SK-N-SH (cell line): ENCODE results near the gene SON. TPM values are rescaled to one million over a fixed set of nuclear protein-coding genes. Genes with fewer than 3 reads are reported as not detected.

Experiments
- CTCF ChIA-PET: fragments of 300-600, 350-600 bp; formaldehyde crosslinking; extraction: SDS; loops from one replicate; lab custom pipeline; 2021; lab: Yijun Ruan, JAX
- POLR2A ChIA-PET: fragments of 350-600 bp; sonication (Branson Sonifier 250); formaldehyde crosslinking; extraction: SDS; loops from one replicate; lab custom pipeline; 2020; ENCODE audit warnings: antibody characterized with exemption, inconsistent platforms; lab: Yijun Ruan, JAX
- DNase-seq: peaks from one replicate; pipeline ENCODE4 v3.0.0; 2012
- H2AFZ ChIP-seq: fragments of 200-600 bp; sonication (generic); 2 replicates; pipeline ENCODE4 v1.8.1; 2016; ENCODE audit warnings: antibody characterized with exemption, mild to moderate bottlenecking, low read depth
- H3F3A ChIP-seq: fragments of 200-600 bp; sonication (generic); replicated peaks from 2 replicates; pipeline ENCODE3; 2016; ENCODE audit warnings: antibody characterized with exemption, mild to moderate bottlenecking; ENCODE audit not compliant: insufficient read depth
- H3K27ac ChIP-seq, 2 experiments: fragments of 200-500 bp in 1 of 2; fragments of 200-600 bp in 1 of 2; sonication (Bioruptor generic) in 1 of 2; sonication (generic), shearing (Covaris generic) in 1 of 2; 2 replicates each; pipeline versions ENCODE4 v1.5.1 to v1.6.1; 2014 to 2016; ENCODE audit warnings: low read depth in 2 of 2, inconsistent platforms in 1 of 2, low read length in 1 of 2, mild to moderate bottlenecking in 1 of 2, mixed read lengths in 1 of 2
- H3K27me3 ChIP-seq: fragments of 200-600 bp; sonication (generic), shearing (Covaris generic); 2 replicates; pipeline ENCODE4 v1.6.1; 2016; ENCODE audit warnings: mixed run types; ENCODE audit not compliant: insufficient read depth
- H3K36me3 ChIP-seq, 2 experiments: fragments of 200-500 bp in 1 of 2; fragments of 200-600 bp in 1 of 2; sonication (Bioruptor generic) in 1 of 2; sonication (generic) in 1 of 2; replicated peaks in 1 of 2; 2 replicates each; pipeline versions ENCODE3 to v1.5.1; 2014 to 2016; ENCODE audit warnings: low read length in 1 of 2, mild to moderate bottlenecking in 1 of 2; ENCODE audit not compliant: insufficient read depth in 2 of 2, control insufficient read depth in 1 of 2
- H3K4me1 ChIP-seq, 2 experiments: fragments of 200-500 bp in 1 of 2; fragments of 200-600 bp in 1 of 2; sonication (Bioruptor generic) in 1 of 2; sonication (generic), shearing (Covaris generic) in 1 of 2; 2 replicates each; pipeline versions ENCODE4 v1.5.1 to v1.6.1; 2014 to 2016; ENCODE audit warnings: low read depth in 1 of 2, low read length in 1 of 2, mixed run types in 1 of 2; ENCODE audit not compliant: insufficient read depth in 2 of 2, control insufficient read depth in 1 of 2
- H3K4me2 ChIP-seq: fragments of 200-600 bp; sonication (generic), shearing (Covaris generic); 2 replicates; pipeline ENCODE4 v1.6.1; 2017; ENCODE audit warnings: mixed run types
- H3K4me3 ChIP-seq, 2 experiments: fragments of 200-500 bp in 1 of 2; fragments of 200-600 bp in 1 of 2; sonication (Bioruptor generic) in 1 of 2; sonication (generic), shearing (Covaris generic) in 1 of 2; 2 replicates each; pipeline versions ENCODE4 v1.5.1 to v1.8.1; 2014 to 2016; ENCODE audit warnings: low read depth in 2 of 2, inconsistent platforms in 1 of 2, low read length in 1 of 2, mild to moderate bottlenecking in 1 of 2, mixed read lengths in 1 of 2, moderate library complexity in 1 of 2
- H3K79me2 ChIP-seq: fragments of 200-600 bp; sonication (generic); 2 replicates; pipeline ENCODE4 v1.8.1; 2017; ENCODE audit warnings: mild to moderate bottlenecking; ENCODE audit not compliant: insufficient read depth
- H3K9ac ChIP-seq: fragments of 200-600 bp; sonication (generic); 2 replicates; pipeline ENCODE4 v1.6.1; 2017; ENCODE audit warnings: mixed run types
- H3K9me2 ChIP-seq: fragments of 200-600 bp; sonication (generic); 2 replicates; pipeline ENCODE4 v1.6.1; 2017; ENCODE audit warnings: mixed run types
- H3K9me3 ChIP-seq: fragments of 200-600 bp; sonication (generic); 2 replicates; pipeline ENCODE4 v1.6.1; 2017; ENCODE audit warnings: mixed run types, mild to moderate bottlenecking, moderate library complexity
- H4K20me1 ChIP-seq: fragments of 200-600 bp; sonication (generic); 2 replicates; pipeline ENCODE4 v1.6.1; 2017; ENCODE audit warnings: mild to moderate bottlenecking, mixed run types; ENCODE audit not compliant: insufficient read depth
- CTCF ChIP-seq: fragments of 200-600 bp; sonication (generic); IDR thresholded peaks from 2 replicates; pipeline ENCODE4 v1.6.1; 2017; ENCODE audit warnings: antibody characterized with exemption, mild to moderate bottlenecking, moderate library complexity
- FOSL2 ChIP-seq: IDR thresholded peaks from 2 replicates; pipeline ENCODE4 v1.4.0; 2012; ENCODE audit warnings: low read depth, mild to moderate bottlenecking, moderate library complexity, borderline replicate concordance
- RCOR1 ChIP-seq: fragments of 150-350 bp; IDR thresholded peaks from 2 replicates; pipeline ENCODE4 v1.6.1; 2017; ENCODE audit warnings: antibody characterized with exemption, low read length
- RXRA ChIP-seq: IDR thresholded peaks from 2 replicates; pipeline ENCODE4 v1.4.0; 2012; ENCODE audit warnings: low read depth, mild to moderate bottlenecking, borderline replicate concordance
- TEAD4 ChIP-seq: IDR thresholded peaks from 2 replicates; pipeline ENCODE4 v1.4.0; 2012; ENCODE audit warnings: mild to moderate bottlenecking, borderline replicate concordance; ENCODE audit not compliant: insufficient read depth
- YY1 ChIP-seq: IDR thresholded peaks from 2 replicates; pipeline ENCODE4 v1.4.0; 2012; ENCODE audit warnings: low read depth, mild to moderate bottlenecking
- WGBS: methylation state at CpG from one replicate; pipeline ENCODE4 v1.1.6; 2017; ENCODE audit warnings: low lambda C conversion rate; 5-methylcytosine and 5-hydroxymethylcytosine counted together
- polyA plus RNA-seq, 3 experiments: library from polyadenylated mRNA; depleted of rRNA; stranded (reverse); fragments of >200 nt; gene quantifications; 2 replicates each; pipeline ENCODE4 v1.2.3, GENCODE V29; 2012
- TF ChIP-seq, protein P1 (sequence below): IDR thresholded peaks from 2 replicates; pipeline ENCODE4 v1.4.0; 2012; ENCODE audit warnings: low read depth, borderline replicate concordance

The SON gene
- polyA plus RNA-seq, 1 of the 3 experiments (the other 2 are of a cell fraction): 45.9 TPM

DNA sequence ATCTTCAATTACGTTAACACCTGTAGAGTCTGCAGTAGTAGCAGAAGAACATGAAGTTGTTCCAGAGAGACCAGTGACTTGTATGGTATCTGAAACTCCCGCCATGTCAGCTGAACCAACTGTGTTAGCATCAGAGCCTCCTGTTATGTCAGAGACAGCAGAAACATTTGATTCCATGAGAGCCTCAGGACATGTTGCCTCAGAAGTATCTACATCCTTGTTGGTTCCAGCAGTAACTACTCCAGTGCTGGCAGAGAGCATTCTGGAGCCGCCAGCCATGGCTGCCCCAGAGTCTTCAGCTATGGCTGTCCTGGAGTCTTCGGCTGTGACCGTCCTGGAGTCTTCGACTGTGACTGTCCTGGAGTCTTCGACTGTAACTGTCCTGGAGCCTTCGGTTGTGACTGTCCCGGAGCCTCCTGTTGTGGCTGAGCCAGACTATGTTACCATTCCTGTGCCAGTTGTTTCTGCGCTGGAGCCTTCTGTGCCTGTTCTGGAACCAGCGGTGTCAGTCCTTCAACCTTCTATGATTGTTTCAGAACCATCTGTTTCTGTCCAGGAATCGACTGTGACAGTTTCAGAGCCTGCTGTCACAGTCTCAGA lies 10.3 kb downstream of the SON start:
- peaks cover 99% of the 10 kb centered on the region for H3K79me2 ChIP-seq
- no peak overlapping the region for H3K27ac ChIP-seq
- DNase-seq: no peak
- no peaks in the 10 kb centered on the region for H3K9me3 ChIP-seq
- H3K4me1 ChIP-seq: no peaks in the 10 kb centered on the region; a peak in 2 of 4 replicates
- ChIA-PET POLR2A (no interaction called here), CTCF (no interaction called here)
- no peaks in the 10 kb centered on the region for H3K9me2 ChIP-seq
- no peaks in the 10 kb centered on the region for H3F3A ChIP-seq
- H3K4me3 ChIP-seq: no peak overlapping the region
- peaks cover 97% of the 10 kb centered on the region for H4K20me1 ChIP-seq
- no peaks in the 10 kb centered on the region for H3K27me3 ChIP-seq
- no peak overlapping the region for H3K4me2 ChIP-seq
- H2AFZ ChIP-seq: no peak overlapping the region
- H3K36me3 ChIP-seq: peaks cover 90 to 94% of the 10 kb centered on the region in 2 experiments
- 87% methylated on average over 6 of the region's 12 CpGs for WGBS
- H3K9ac ChIP-seq: no peak overlapping the region
- TF ChIP-seq FOSL2 (no peak), RXRA (no peak), TEAD4 (no peak), CTCF (no peak), YY1 (no peak), RCOR1 (no peak)

DNA sequence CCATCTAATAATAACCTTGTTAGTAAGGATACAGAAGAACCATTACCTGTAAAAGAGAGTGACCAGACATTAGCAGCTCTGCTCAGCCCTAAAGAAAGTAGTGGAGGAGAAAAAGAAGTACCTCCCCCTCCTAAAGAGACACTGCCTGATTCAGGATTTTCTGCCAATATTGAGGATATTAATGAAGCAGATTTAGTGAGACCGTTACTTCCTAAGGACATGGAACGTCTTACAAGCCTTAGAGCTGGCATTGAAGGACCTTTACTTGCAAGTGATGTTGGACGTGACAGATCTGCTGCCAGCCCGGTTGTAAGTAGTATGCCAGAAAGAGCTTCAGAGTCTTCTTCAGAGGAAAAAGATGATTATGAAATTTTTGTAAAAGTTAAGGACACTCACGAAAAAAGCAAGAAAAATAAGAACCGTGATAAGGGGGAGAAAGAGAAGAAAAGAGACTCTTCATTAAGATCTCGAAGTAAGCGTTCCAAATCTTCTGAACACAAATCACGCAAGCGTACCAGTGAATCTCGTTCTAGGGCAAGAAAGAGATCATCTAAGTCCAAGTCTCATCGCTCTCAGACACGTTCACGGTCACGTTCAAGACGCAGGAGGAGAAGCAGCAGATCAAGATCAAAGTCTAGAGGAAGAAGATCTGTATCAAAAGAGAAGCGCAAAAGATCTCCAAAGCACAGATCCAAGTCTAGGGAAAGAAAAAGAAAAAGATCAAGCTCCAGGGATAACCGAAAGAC lies 11.6 kb downstream of the SON start:
- Histone ChIP-seq H3K4me3 (no peak overlapping the region), H3K4me2 (no peak overlapping the region), H2AFZ (no peak overlapping the region), H3K9ac (no peak overlapping the region), H3F3A (no peaks in the 10 kb centered on the region), H3K79me2 (peaks cover 99% of the 10 kb centered on the region), H4K20me1 (peaks cover 96% of the 10 kb centered on the region), H3K9me3 (no peaks in the 10 kb centered on the region), H3K36me3 (peaks cover 90 to 94% of the 10 kb centered on the region in 2 experiments), H3K27ac (no peak overlapping the region), H3K27me3 (no peaks in the 10 kb centered on the region), H3K4me1 (no peaks in the 10 kb centered on the region; a peak in 2 of 4 replicates), H3K9me2 (no peaks in the 10 kb centered on the region)
- no peak for DNase-seq
- CTCF ChIA-PET: interaction anchor here (0.9 kb wide), 2 partner anchors 10 to 52 kb away, joined by 3 to 4 read pairs; no protein-coding TSS in a partner anchor
- POLR2A ChIA-PET: no interaction called here
- WGBS: 97% methylated on average over 18 of the region's 18 CpGs
- TF ChIP-seq, protein P1, sequence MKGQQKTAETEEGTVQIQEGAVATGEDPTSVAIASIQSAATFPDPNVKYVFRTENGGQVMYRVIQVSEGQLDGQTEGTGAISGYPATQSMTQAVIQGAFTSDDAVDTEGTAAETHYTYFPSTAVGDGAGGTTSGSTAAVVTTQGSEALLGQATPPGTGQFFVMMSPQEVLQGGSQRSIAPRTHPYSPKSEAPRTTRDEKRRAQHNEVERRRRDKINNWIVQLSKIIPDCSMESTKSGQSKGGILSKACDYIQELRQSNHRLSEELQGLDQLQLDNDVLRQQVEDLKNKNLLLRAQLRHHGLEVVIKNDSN: no peak
